ENCODE data around the gene OR2T10.
"Not testable (repeated sequence)": the region's sequence is repeated elsewhere in the genome, so short reads cannot be mapped to it uniquely, and the experiment has no call there.

OR2T10 gene, protein sequence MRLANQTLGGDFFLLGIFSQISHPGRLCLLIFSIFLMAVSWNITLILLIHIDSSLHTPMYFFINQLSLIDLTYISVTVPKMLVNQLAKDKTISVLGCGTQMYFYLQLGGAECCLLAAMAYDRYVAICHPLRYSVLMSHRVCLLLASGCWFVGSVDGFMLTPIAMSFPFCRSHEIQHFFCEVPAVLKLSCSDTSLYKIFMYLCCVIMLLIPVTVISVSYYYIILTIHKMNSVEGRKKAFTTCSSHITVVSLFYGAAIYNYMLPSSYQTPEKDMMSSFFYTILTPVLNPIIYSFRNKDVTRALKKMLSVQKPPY

DNA sequence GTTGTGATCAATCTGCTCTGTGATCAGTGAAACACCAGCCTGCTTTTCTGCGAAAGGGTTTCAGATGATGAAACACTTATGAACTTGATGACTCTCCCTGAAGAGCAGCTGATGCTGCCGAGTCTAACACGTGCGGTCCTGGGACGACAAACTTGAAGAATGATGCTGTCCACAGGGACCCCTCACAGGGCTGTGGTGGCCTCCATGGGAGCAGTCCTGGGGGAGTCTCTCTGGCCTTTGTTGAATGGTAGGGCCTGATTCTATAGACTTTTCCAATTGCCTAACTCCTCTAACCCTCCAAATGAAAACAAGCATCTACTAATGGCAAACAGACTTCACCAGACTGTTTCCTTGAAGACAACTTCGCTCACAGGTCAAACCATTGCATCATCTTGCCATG is at the start of gene OR2T10:
Gene OR2T10 (minus strand): TSS at position 112 of the 400 bp plus-strand sequence. CDS start 3,932 bp downstream, outside the sequence.
- Mint-ChIP-seq H3K27me3 (no peaks in the 10 kb centered on the region), H3K4me1 (ENCODE audit: low read depth) (peaks cover 8% of the 10 kb centered on the region), H3K4me3 (no peak within 1 kb of the TSS)

DNA sequence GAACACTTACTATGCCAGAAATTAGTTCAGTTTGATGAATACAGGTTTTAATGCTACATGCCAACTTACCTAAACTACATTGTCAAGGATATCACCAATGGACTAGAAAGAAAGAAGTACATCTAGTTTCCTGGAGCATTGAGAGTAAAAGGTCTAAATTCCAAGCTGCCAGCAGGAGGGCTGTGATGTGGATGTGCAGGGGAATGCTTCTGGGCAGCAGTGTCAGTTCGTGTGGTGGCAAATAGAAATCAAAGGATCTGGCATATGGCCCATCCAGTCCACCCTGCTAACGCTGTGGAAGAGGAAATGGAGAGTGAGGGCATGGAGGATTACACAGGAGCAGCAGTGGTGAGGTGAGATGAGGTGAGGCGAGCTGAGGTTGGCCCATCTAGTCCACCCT is 47.7 kb upstream of the OR2T10 start, which contains the start of gene OR2T35:
Gene OR2T35 (minus strand): TSS at position 101 of the 400 bp plus-strand sequence. CDS start 6,020 bp downstream, outside the sequence.
- H3K9me3 Mint-ChIP-seq (ENCODE audit: low read depth); H3K27me3 Mint-ChIP-seq; H3K36me3 Mint-ChIP-seq; H3K4me1 Mint-ChIP-seq (ENCODE audit: low read depth); H3K4me3 Mint-ChIP-seq; H3K27ac Mint-ChIP-seq: not testable (repeated sequence)

More for the DNA sequence above, at the start of gene OR2T10:
- peak within 1 kb of the TSS; percentile 11 for H3K27ac Mint-ChIP-seq
- H3K9me3 Mint-ChIP-seq (ENCODE audit: low read depth) = peaks cover 3% of the 10 kb centered on the region
- peaks cover 4% of the 10 kb centered on the region for H3K36me3 Mint-ChIP-seq

DNA sequence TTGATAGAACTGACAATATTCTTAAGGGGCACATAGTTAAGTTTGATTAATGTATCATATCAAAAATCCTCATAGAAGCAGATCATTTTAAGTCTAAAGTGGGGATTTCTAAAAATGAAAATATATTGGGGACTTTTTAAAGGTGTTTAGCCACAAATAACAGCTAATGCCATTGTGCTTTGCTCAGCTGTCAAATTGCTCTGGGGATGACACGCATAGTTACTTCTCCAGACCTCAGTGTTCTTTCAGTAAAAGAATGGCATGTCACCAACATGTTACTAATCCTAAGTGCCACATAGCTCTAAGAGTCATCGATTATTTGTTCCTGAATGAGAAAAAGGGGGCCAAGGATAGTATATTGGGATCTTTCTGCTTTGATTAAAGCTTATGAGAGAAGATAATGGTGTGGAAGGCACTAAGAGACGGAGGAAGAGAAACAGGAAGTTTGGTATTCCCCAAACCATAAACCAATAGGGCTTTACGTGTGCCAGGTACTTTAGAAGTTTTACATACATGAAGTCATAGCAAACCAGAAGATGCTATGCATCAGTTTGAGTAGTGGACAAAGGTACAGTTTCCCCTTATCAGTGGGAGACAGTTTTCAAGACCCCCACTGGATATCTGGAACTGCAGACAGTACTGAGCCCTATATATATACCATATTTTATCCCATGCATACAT is 45.6 kb upstream of the OR2T10 start:
- not testable (repeated sequence) for H3K27me3 Mint-ChIP-seq; H3K4me1 Mint-ChIP-seq (ENCODE audit: low read depth); H3K9me3 Mint-ChIP-seq (ENCODE audit: low read depth); H3K36me3 Mint-ChIP-seq; H3K4me3 Mint-ChIP-seq; H3K27ac Mint-ChIP-seq

DNA sequence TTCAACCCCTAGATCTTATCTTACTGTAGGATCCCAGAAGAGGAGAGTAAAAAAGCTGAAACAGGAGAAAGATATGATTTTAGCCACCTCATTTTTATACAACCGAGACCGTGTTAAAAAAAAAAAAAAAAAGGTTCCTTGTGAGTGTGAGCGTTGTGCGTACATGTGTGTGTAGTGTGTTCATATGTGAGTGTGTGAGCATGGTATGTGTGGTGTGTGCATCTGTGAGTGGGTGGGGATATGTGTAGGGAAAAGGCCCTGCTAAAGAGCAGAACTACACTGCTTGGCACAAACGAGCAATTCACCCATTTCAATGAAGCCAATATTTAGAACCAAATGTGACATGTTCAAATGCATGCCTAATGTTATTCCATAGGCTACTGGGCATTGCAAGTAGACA is 44.1 kb upstream of the OR2T10 start:
- H3K27ac Mint-ChIP-seq; H3K36me3 Mint-ChIP-seq; H3K27me3 Mint-ChIP-seq; H3K4me1 Mint-ChIP-seq (ENCODE audit: low read depth); H3K4me3 Mint-ChIP-seq; H3K9me3 Mint-ChIP-seq (ENCODE audit: low read depth): not testable (repeated sequence)

DNA sequence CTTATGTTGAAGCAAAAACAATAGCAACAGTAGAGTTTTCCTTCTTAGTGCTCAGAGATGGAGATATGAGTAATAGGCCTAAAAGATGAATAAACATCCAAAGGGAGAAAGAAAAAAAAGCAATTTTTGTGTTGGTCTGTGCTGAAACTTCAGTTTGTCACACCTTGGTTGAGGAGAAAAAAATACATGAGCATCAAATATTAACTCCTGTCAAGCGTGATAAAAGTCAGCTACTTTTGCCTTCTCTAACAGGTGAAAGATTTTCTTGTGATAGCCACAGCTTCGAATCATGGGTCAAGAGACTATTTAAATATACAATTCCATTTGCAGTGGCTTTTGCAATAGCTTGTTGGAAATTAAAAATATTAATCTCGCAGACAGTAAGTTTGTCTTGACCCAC is 43.4 kb upstream of the OR2T10 start:
- not testable (repeated sequence) for H3K27me3 Mint-ChIP-seq; H3K4me1 Mint-ChIP-seq (ENCODE audit: low read depth); H3K27ac Mint-ChIP-seq; H3K36me3 Mint-ChIP-seq; H3K4me3 Mint-ChIP-seq; H3K9me3 Mint-ChIP-seq (ENCODE audit: low read depth)

DNA sequence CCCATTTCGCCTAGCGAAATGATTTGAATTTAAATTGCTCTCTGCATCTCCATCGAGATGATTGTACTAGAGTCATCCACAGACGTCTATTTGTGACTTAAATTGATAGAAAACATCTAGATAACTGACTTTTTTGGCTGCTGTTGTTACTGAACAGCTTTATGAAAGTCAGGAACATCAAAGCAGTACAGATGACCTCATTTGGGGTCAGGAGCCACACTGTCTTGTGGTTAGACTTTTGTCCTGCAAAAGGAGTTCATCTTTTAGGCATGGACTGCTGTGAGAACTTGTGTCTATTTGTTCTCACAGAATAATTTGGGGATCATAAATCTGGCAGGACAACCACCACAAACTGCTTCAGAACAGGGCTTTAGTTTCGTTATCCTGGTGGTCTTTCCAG is 42.2 kb upstream of the OR2T10 start:
- H3K4me1 Mint-ChIP-seq (ENCODE audit: low read depth); H3K9me3 Mint-ChIP-seq (ENCODE audit: low read depth); H3K27ac Mint-ChIP-seq; H3K27me3 Mint-ChIP-seq; H3K4me3 Mint-ChIP-seq; H3K36me3 Mint-ChIP-seq: not testable (repeated sequence)

DNA sequence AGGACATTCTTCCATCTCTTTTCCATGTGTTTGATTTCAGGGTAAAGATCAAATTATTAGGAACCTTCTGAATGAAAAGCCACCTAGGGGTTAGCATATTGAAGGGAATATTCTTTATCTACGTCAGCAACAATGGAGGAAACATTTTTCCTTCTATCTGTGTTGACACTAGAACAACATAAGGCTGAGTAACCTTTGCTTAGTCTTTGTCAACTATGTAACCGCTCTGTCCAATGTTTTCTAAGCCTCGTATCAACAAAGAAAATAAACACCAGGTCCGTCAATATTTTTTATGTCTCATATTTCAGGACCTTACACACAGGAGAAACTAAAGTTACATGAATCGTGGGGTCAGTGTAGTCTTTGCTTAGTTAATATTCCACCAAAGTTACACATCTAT is 39.1 kb upstream of the OR2T10 start:
- not testable (repeated sequence) for H3K4me1 Mint-ChIP-seq (ENCODE audit: low read depth); H3K4me3 Mint-ChIP-seq; H3K27ac Mint-ChIP-seq; H3K27me3 Mint-ChIP-seq; H3K36me3 Mint-ChIP-seq; H3K9me3 Mint-ChIP-seq (ENCODE audit: low read depth)

DNA sequence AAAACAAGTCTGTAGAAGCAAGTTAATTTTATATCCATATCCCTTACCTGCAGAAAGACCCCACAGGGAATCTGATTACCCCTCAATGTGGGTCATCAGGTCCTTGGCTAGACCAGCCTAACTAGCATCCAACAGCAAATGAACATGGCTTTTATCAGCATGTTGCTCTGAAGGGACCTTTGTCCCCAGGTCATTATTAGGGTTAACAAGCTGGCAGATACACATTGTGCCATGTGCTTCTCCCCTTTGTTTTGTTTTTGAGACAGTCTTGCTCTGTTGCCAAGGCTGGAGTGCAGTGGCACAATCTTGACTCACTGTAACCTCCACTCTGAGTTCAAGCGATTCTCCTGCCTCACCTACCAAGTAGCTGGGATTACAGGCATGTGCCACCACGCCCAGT is 37.5 kb upstream of the OR2T10 start, which contains the start of gene OR2T11:
Gene OR2T11 (minus strand): TSS at position 101 of the 400 bp plus-strand sequence. CDS start 7,963 bp downstream, outside the sequence.
- H3K4me3 Mint-ChIP-seq; H3K9me3 Mint-ChIP-seq (ENCODE audit: low read depth); H3K27me3 Mint-ChIP-seq; H3K27ac Mint-ChIP-seq; H3K4me1 Mint-ChIP-seq (ENCODE audit: low read depth); H3K36me3 Mint-ChIP-seq: not testable (repeated sequence)

DNA sequence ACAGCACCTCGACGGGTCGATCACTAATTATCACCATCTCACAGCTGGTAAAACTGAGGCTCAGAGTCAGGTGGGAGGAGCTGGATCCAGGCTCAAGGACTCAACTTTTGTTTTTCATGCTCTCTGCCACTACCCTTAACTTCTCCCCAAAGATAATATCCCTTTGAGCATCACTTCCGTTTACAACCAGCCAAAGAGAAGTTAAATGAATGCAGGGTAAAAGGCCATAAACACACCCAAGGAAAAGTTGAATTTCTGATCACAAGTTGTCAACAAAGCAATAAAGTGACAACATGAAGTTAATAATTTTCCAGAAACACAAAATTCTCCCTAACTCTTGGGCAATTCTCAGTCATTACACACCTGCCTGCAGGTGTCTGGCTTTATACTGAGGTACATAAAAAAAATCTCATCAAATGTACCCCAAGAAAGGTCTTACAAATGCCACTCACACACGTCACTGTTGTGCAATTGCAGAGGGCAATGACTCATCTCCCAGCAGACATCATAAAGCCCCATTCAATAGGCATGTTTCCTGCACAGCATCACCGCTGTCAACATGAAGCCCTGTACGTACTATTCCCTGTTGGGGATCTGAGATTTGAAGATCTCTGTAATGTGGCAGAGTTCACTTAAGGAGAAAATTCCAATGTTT is 34.0 kb upstream of the OR2T10 start:
- no peaks in the 10 kb centered on the region for H3K36me3 Mint-ChIP-seq
- H3K27ac Mint-ChIP-seq = no peak overlapping the region
- no peak overlapping the region for H3K4me3 Mint-ChIP-seq
- no peaks in the 10 kb centered on the region for H3K9me3 Mint-ChIP-seq (ENCODE audit: low read depth)
- no peaks in the 10 kb centered on the region for H3K27me3 Mint-ChIP-seq
- no peaks in the 10 kb centered on the region for H3K4me1 Mint-ChIP-seq (ENCODE audit: low read depth)

DNA sequence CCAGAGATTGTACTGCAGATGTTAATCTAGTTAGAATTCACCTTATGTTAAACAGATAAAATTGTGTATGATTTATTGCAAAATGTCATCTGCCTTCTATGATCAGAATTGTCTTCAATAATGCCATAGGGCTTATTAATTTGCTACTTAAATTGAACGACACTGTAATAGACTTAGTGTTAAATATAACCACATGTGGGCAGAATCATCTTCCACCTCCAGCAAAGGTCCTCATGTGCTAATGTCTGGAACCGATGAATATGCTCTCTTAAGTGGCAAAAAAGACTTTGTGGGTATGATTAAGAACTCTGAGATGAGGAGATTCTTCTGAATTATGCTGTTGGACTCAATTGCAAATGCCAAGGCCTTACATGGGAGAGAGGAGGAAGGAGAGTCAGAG is 33.1 kb upstream of the OR2T10 start:
- Mint-ChIP-seq H3K27ac (no peak overlapping the region), H3K36me3 (no peaks in the 10 kb centered on the region), H3K9me3 (ENCODE audit: low read depth) (no peaks in the 10 kb centered on the region), H3K27me3 (no peaks in the 10 kb centered on the region), H3K4me1 (ENCODE audit: low read depth) (no peaks in the 10 kb centered on the region), H3K4me3 (no peak overlapping the region)

DNA sequence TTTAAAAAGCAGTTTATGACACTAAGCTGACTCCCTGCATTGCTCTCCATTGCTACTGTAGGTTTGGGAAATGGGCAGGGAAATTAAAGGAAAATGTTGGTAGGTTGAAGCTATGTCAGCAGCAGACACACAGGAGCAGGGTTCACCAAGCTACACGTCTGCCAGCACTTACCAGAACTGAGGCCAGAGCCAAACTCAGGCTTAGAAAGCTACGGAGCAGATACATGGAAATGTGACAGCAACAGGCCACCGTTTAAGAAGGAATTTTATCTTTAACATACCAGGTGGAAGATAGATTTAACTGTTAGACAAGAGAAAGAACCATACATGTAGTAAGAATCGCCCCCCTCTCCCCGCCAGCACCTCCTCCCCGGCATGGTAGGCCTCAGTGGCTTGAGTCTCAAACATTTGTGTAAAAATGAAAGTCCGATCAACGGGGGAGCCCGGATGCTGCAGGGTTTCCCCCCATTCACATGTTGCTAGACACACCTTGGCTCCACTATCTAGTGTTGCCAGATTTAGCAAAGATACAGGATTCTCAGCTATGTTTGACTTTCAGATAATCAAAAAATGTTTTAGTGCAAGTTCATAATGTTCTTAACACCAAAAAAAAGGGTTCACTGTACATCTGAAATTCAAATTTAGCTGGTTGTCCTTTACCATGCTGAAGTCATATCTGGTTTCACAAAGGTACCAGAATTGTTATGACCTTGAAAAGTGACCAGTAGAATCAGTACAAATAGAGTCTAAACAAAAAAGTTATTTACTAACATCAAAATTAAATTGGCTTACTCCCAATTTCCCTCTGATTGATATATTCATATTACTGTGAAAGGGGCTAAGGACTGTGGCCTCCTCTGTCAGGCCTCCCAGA is 30.7 kb upstream of the OR2T10 start:
- H3K9me3 Mint-ChIP-seq (ENCODE audit: low read depth) = no peaks in the 10 kb centered on the region
- H3K36me3 Mint-ChIP-seq = no peaks in the 10 kb centered on the region
- no peaks in the 10 kb centered on the region for H3K4me1 Mint-ChIP-seq (ENCODE audit: low read depth)
- no peaks in the 10 kb centered on the region for H3K27me3 Mint-ChIP-seq
- H3K4me3 Mint-ChIP-seq = no peak overlapping the region
- no peak overlapping the region for H3K27ac Mint-ChIP-seq

DNA sequence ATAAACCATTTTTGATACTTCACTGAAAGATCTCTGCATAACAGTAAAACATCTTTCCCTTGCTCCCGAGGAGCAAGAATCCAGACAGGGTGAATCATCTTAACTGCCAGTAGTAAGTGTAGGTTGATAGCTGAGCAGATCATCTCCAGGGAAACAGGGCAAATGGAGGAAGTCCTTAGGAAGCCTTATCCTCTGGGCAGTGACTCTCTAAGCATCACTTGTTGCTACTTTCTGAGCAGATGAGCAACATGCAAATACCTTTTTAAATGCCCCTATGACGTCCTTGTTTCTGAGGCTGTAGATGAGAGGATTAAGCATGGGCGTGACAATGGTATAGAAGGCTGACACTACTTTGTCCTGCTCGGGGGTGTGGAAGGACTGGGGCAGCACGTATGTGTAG is 28.5 kb upstream of the OR2T10 start:
- Mint-ChIP-seq H3K36me3 (no peaks in the 10 kb centered on the region), H3K4me3 (no peak overlapping the region), H3K4me1 (ENCODE audit: low read depth) (no peaks in the 10 kb centered on the region), H3K9me3 (ENCODE audit: low read depth) (no peaks in the 10 kb centered on the region), H3K27ac (no peak overlapping the region), H3K27me3 (no peaks in the 10 kb centered on the region)

DNA sequence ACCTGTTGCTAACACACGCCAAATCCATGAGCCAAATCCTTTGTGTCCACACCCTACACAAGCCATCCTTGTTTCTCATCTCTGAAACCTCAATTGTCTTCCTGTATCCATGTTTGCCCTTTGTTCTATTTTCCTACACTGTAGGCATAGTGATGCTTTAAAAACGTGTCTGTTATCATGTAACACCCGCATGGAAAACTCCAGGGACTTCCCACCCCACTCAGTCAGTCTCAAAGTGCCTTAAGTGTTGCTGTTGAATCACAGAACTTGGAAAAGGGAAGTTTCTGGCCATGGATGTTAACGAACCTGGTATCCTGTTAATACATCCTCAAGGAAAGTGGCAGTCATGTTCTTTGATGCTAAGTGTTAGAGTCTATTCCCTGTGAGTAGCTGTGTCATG is 27.7 kb upstream of the OR2T10 start:
- Mint-ChIP-seq H3K9me3 (ENCODE audit: low read depth) (no peaks in the 10 kb centered on the region), H3K27me3 (no peaks in the 10 kb centered on the region), H3K36me3 (no peaks in the 10 kb centered on the region), H3K4me3 (no peak overlapping the region), H3K4me1 (ENCODE audit: low read depth) (no peaks in the 10 kb centered on the region), H3K27ac (no peak overlapping the region)

DNA sequence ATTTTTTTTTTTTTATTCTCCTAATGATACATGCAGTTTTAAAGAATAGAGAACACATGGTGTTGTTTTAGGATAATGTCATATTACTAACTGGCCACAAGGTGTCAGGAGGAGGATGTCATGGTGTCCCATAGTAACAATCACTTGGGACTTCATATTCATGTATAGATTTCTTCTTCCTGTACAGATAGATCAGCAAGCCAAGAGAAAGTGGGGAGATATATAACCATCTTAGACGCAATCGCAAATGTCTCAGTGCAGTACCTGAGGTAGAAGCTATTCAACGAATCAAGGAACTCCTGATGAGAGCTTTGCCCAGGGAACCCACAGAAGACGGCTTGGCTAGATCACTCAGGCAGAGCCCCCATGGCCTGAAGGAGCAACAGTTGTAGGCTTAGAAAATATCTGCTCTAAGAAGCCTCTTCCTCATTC is 25.1 kb upstream of the OR2T10 start:
- Mint-ChIP-seq H3K27ac (no peak overlapping the region), H3K36me3 (no peaks in the 10 kb centered on the region), H3K27me3 (no peaks in the 10 kb centered on the region), H3K4me1 (ENCODE audit: low read depth) (peaks cover 4% of the 10 kb centered on the region), H3K4me3 (no peak overlapping the region), H3K9me3 (ENCODE audit: low read depth) (no peaks in the 10 kb centered on the region)

DNA sequence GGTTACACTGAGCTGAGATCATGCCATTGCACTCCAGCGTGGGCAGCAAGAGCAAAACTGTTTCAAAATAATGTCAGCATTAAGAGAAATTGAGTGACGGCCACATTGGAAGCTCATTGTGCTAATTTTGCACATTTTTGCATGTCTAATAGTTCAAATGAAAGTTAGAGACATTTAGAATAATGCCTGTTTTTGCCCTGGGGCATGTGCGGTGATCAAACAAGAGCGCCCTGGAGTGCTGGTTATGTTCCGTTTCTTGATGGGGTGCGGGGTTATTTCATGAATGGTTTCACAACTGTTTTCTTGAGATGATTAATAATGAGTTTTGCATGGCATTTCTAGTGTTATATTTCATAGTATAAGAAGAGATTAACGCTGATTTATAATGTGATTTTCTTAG is 24.3 kb upstream of the OR2T10 start:
- H3K4me1 Mint-ChIP-seq (ENCODE audit: low read depth) = peaks cover 4% of the 10 kb centered on the region
- no peaks in the 10 kb centered on the region for H3K9me3 Mint-ChIP-seq (ENCODE audit: low read depth)
- no peak overlapping the region for H3K27ac Mint-ChIP-seq
- H3K27me3 Mint-ChIP-seq = no peaks in the 10 kb centered on the region
- H3K36me3 Mint-ChIP-seq = no peaks in the 10 kb centered on the region
- no peak overlapping the region for H3K4me3 Mint-ChIP-seq
